Fibroblast of villous mesenchyme (primary cell): Measurements from ENCODE around the gene PLPPR3. TPM values are rescaled to one million over a fixed set of nuclear protein-coding genes. Genes with fewer than 3 reads are reported as not detected.

Source experiments
- DNase-seq: peaks from one replicate; pipeline ENCODE4 v3.0.0-alpha.2; 2010; ENCODE audit warnings: low read depth
- H3K4me3 ChIP-seq: 2 replicates; pipeline ENCODE4 v1.5.1; 2011; ENCODE audit warnings: low read depth, mild to moderate bottlenecking, low read length
- CTCF ChIP-seq: IDR thresholded peaks from 2 replicates; pipeline ENCODE4 v1.5.1; 2012; ENCODE audit warnings: low read depth, mild to moderate bottlenecking, low read length; ENCODE audit not compliant: insufficient read depth
- total RNA-seq: library from RNA; depleted of rRNA; stranded (reverse); fragments of >200 nt; gene quantifications from 2 replicates; pipeline ENCODE4 v1.2.3, GENCODE V29; 2012

The PLPPR3 gene
- total RNA-seq, 1 donor, result 0.86 TPM

DNA sequence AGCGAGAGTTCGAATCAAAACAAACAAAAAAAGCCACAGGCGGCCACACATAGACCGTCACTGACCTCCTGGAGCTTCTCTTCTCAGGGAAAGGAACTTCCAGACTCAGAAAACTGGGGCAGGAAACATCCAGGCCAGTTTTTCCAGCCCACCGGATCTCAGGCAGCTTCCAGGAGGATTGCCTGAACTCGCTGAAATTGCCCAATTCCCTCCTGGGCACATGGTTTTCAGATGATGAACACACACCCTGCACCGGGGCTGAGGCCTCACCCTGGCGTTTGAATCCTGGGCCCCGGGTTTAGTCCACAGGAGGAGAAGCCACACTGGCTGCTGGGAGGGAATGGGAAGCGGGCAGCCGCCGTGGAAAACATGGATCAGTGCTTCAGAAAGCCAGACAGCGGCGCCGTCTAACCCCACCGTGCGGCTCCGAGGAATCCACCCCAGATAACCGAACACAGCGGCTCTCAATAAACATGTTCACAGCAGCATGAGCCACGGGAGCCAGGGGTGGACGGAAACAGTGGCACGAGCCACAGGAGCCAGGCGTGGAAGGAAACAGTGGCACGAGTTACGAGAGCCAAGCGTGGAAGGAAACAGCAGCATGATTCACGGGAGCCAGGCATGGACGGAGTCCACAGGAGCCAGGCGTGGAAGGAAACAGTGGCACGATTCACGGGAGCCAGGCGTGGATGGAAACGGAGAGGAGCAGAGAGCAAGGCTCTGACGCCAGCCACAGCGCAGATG, 42.7 kb downstream of the PLPPR3 start:
- DNase-seq, result peak; percentile 99
- TF ChIP-seq CTCF, result no peak
- H3K4me3 ChIP-seq, result peak overlapping the region; percentile 15

- no peak overlapping the region for H3K4me3 ChIP-seq
- no peak for DNase-seq
- TF ChIP-seq CTCF, result no peak
These were observed 45.2 kb downstream of the PLPPR3 start for GRCh38 chr19:776549-776948.

- H3K4me3 ChIP-seq, result no peak overlapping the region
- DNase-seq, result no peak
- no peak for TF ChIP-seq CTCF
These were observed 48.9 kb downstream of the PLPPR3 start for GRCh38 chr19:772730-773436.

DNA sequence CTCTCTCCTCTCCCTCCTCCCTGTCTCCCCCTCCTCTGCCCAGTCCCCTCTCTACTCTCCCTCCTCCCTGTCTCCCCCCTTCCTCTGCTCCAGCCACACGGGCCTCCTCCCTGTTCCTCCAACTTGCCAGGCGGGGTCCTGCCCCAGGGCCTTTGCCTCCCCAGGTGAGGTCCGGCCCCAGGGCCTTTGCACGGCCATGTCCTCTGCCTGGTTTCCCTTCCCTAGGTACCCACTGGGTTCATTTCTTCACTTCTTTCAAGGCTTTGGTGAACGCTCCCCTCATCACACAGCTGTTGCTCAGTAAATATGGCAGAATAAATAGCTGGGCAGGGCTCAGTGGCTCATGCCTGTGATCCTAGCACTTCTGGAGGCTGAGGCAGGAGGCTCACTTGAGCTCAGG, 49.7 kb downstream of the PLPPR3 start:
- DNase-seq, result no peak
- H3K4me3 ChIP-seq, result no peak overlapping the region
- TF ChIP-seq CTCF, result no peak

DNA sequence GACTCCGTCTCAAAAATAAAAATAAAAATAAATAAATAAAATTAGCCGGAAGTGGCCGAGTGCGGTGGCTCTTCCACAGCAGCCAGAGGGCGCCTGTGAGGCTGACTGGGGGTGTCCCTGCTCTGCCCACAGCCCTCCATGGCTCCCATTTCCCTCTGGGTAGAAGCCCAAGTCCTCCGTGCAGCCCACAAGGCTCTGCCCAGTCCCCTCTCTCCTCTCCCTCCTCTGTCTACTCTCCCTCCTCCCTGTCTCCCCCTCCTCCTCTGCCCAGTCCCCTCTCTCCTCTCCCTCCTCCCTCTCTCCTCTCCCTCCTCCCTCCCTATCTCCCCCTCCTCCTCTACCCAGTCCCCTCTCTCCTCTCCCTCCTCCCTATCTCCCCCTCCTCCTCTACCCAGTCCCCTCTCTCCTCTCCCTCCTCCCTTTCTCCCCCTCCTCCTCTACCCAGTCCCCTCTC, 50.4 kb downstream of the PLPPR3 start:
- peak; percentile 65 for TF ChIP-seq CTCF
- peak; percentile 69 for DNase-seq
- no peak overlapping the region for H3K4me3 ChIP-seq

GRCh38 chr19:769616-770015, 52.1 kb downstream of the PLPPR3 start:
- no peak for TF ChIP-seq CTCF
- H3K4me3 ChIP-seq, result no peak overlapping the region
- no peak for DNase-seq
